WTC11 (cell line): ENCODE results near the gene STK38L. TPM values are rescaled to one million over a fixed set of nuclear protein-coding genes. Genes with fewer than 3 reads are reported as not detected.
A peak's percentile ranks its signal among the peaks of the same experiment; 100 is the strongest.

Source experiments
- ATAC-seq: fragments of 200-7000 bp; cut with Tn5 transposase; 2 replicates; pipeline ENCODE4 v1.10.0; 2021; ENCODE audit warnings: mild to moderate bottlenecking, moderate library complexity
- Bru-seq: library from RNA; stranded (reverse); fragments of 400-500 nt; gene quantifications from one replicate; lab custom pipeline; 2021; lab: Mats Ljungman, UMichigan
- CTCF ChIA-PET: fragments of 300-600 bp; sonication (Branson Sonifier 250); formaldehyde crosslinking; loops from one replicate; lab custom pipeline; 2021; ENCODE audit warnings: antibody characterized with exemption; lab: Charles Lee
- POLR2A ChIA-PET: fragments of 350-600 bp; sonication (Branson Sonifier 250); formaldehyde crosslinking; loops from one replicate; lab custom pipeline; 2021; ENCODE audit warnings: antibody characterized with exemption; lab: Charles Lee
- DNase-seq: peaks from one replicate; pipeline ENCODE4 v3.0.0; 2021; ENCODE audit warnings: low spot score
- H3K27ac Mint-ChIP-seq: 2 replicates; pipeline ENCODE4 v1.8.0; 2021; ENCODE audit warnings: mixed read lengths
- H3K27me3 Mint-ChIP-seq: 2 replicates; pipeline ENCODE4 v1.8.0; 2021; ENCODE audit warnings: low read depth, mild to moderate bottlenecking, moderate library complexity, mixed read lengths
- H3K36me3 Mint-ChIP-seq: 2 replicates; pipeline ENCODE4 v1.8.0; 2021; ENCODE audit warnings: mixed read lengths
- H3K4me1 Mint-ChIP-seq: 2 replicates; pipeline ENCODE4 v1.8.0; 2022; ENCODE audit warnings: mixed read lengths
- H3K4me3 Mint-ChIP-seq: 2 replicates; pipeline ENCODE4 v1.8.0; 2021; ENCODE audit warnings: mild to moderate bottlenecking, moderate library complexity, mixed read lengths
- H3K9me3 Mint-ChIP-seq: 2 replicates; pipeline ENCODE4 v1.8.0; 2021; ENCODE audit warnings: mixed read lengths
- ATF2 ChIP-seq: sonication (generic); formaldehyde crosslinking; IDR thresholded peaks from 2 replicates; pipeline ENCODE4 v1.8.1; 2022; ENCODE audit warnings: low read depth, missing genetic modification reagents, borderline replicate concordance
- CDX4 ChIP-seq: fragments of 250-450 bp; sonication (Bioruptor Pico); IDR thresholded peaks from 2 replicates; pipeline ENCODE4 v1.9.0; 2021; ENCODE audit warnings: moderate library complexity, mild to moderate bottlenecking, inconsistent platforms, borderline replicate concordance
- CREB1 ChIP-seq: sonication (generic); formaldehyde crosslinking; IDR thresholded peaks from 2 replicates; pipeline ENCODE4 v1.8.0; 2023; ENCODE audit warnings: mild to moderate bottlenecking, missing genetic modification reagents
- CREM ChIP-seq: sonication (generic); formaldehyde crosslinking; IDR thresholded peaks from 2 replicates; pipeline ENCODE4 v1.8.1; 2022; ENCODE audit warnings: mild to moderate bottlenecking, missing genetic modification reagents, moderate library complexity
- E2F5 ChIP-seq: sonication (generic); formaldehyde crosslinking; IDR thresholded peaks from 2 replicates; pipeline ENCODE4 v1.8.1; 2022; ENCODE audit warnings: mild to moderate bottlenecking, moderate library complexity, missing genetic modification reagents
- FOXK1 ChIP-seq: sonication (generic); formaldehyde crosslinking; IDR thresholded peaks from 2 replicates; pipeline ENCODE4 v1.8.0; 2022; ENCODE audit warnings: mild to moderate bottlenecking, moderate library complexity, missing genetic modification reagents
- GABPB1 ChIP-seq: sonication (generic); formaldehyde crosslinking; IDR thresholded peaks from 2 replicates; pipeline ENCODE4 v1.8.1; 2023; ENCODE audit warnings: mild to moderate bottlenecking, missing genetic modification reagents
- GTF2I ChIP-seq: fragments of 250-450 bp; sonication (Bioruptor Pico); conservative IDR thresholded peaks from 2 replicates; pipeline ENCODE4 v1.4.0; 2021; ENCODE audit warnings: mild to moderate bottlenecking
- KAT7 ChIP-seq: sonication (generic); formaldehyde crosslinking; IDR thresholded peaks from 2 replicates; pipeline ENCODE4 v1.8.1; 2023; ENCODE audit warnings: missing genetic modification reagents, mild to moderate bottlenecking, borderline replicate concordance
- MAX ChIP-seq: sonication (generic); formaldehyde crosslinking; IDR thresholded peaks from 2 replicates; pipeline ENCODE4 v1.8.0; 2022; ENCODE audit warnings: mild to moderate bottlenecking, missing genetic modification reagents
- MLX ChIP-seq: sonication (generic); formaldehyde crosslinking; IDR thresholded peaks from 2 replicates; pipeline ENCODE4 v1.8.1; 2023; ENCODE audit warnings: mild to moderate bottlenecking, missing genetic modification reagents, moderate library complexity
- MXD4 ChIP-seq: fragments of 250-450 bp; sonication (Bioruptor Pico); IDR thresholded peaks from 2 replicates; pipeline ENCODE4 v1.8.0; 2021; ENCODE audit warnings: mild to moderate bottlenecking, moderate library complexity, borderline replicate concordance
- MYBL2 ChIP-seq: sonication (generic); formaldehyde crosslinking; IDR thresholded peaks from 2 replicates; pipeline ENCODE4 v1.8.1; 2023; ENCODE audit warnings: mild to moderate bottlenecking, moderate library complexity, missing genetic modification reagents
- NR3C1 ChIP-seq: sonication (generic); formaldehyde crosslinking; conservative IDR thresholded peaks from 2 replicates; pipeline ENCODE4 v1.8.1; 2023; ENCODE audit warnings: low read depth, mild to moderate bottlenecking, missing genetic modification reagents
- SMAD3 ChIP-seq: sonication (generic); formaldehyde crosslinking; IDR thresholded peaks from 2 replicates; pipeline ENCODE4 v1.8.0; 2022; ENCODE audit warnings: missing genetic modification reagents, mild to moderate bottlenecking, borderline replicate concordance
- SMAD4 ChIP-seq: sonication (generic); formaldehyde crosslinking; IDR thresholded peaks from 2 replicates; pipeline ENCODE4 v1.8.0; 2022; ENCODE audit warnings: mild to moderate bottlenecking, missing genetic modification reagents
- SOX15 ChIP-seq: fragments of 250-450 bp; sonication (Bioruptor Pico); IDR thresholded peaks from 2 replicates; pipeline ENCODE4 v1.9.0; 2021; ENCODE audit warnings: mild to moderate bottlenecking
- TEAD4 ChIP-seq: sonication (generic); formaldehyde crosslinking; IDR thresholded peaks from 2 replicates; pipeline ENCODE4 v1.8.0; 2022; ENCODE audit warnings: mild to moderate bottlenecking, missing genetic modification reagents
- TP53 ChIP-seq: sonication (generic); formaldehyde crosslinking; IDR thresholded peaks from 2 replicates; pipeline ENCODE4 v1.8.1; 2023; ENCODE audit warnings: mild to moderate bottlenecking, missing genetic modification reagents
- USF1 ChIP-seq: sonication (generic); formaldehyde crosslinking; IDR thresholded peaks from 2 replicates; pipeline ENCODE4 v1.8.0; 2022; ENCODE audit warnings: mild to moderate bottlenecking, missing genetic modification reagents
- ZBTB21 ChIP-seq: sonication (generic); formaldehyde crosslinking; IDR thresholded peaks from 2 replicates; pipeline ENCODE4 v1.8.1; 2023; ENCODE audit warnings: mild to moderate bottlenecking, missing genetic modification reagents, borderline replicate concordance
- ZNF138 ChIP-seq: sonication (generic); formaldehyde crosslinking; conservative IDR thresholded peaks from 2 replicates; pipeline ENCODE4 v1.8.1; 2022; ENCODE audit warnings: mild to moderate bottlenecking, moderate library complexity, missing genetic modification reagents
- ZNF219 ChIP-seq: sonication (generic); formaldehyde crosslinking; IDR thresholded peaks from 2 replicates; pipeline ENCODE4 v1.8.0; 2023; ENCODE audit warnings: missing genetic modification reagents, mild to moderate bottlenecking, borderline replicate concordance
- ZNF396 ChIP-seq: fragments of 250-450 bp; sonication (Bioruptor Pico); IDR thresholded peaks from 2 replicates; pipeline ENCODE4 v1.8.0; 2021; ENCODE audit warnings: mild to moderate bottlenecking, moderate library complexity, borderline replicate concordance
- long read RNA-seq, 3 experiments: library from RNA in 1 of 3; library from capped mRNA in 1 of 3; library from polyadenylated mRNA in 1 of 3; unstranded in 2 of 3; stranded (forward) in 1 of 3; transcript quantifications; one replicate each; pipeline ENCODE4 v2.0.0, GENCODE V29; 2021
- total RNA-seq: library from RNA; stranded (reverse); gene quantifications from 3 replicates; pipeline ENCODE4 v1.2.3, GENCODE V29; 2021
- TF ChIP-seq, protein P1 (sequence below): sonication (generic); formaldehyde crosslinking; IDR thresholded peaks from 2 replicates; pipeline ENCODE4 v1.8.0; 2023; ENCODE audit warnings: missing genetic modification reagents
- TF ChIP-seq, protein P2 (sequence below): sonication (generic); formaldehyde crosslinking; conservative IDR thresholded peaks from 2 replicates; pipeline ENCODE4 v1.8.1; 2022; ENCODE audit warnings: mild to moderate bottlenecking, missing genetic modification reagents
- TF ChIP-seq, protein P3 (sequence below): sonication (generic); formaldehyde crosslinking; IDR thresholded peaks from 2 replicates; pipeline ENCODE4 v1.8.0; 2022; ENCODE audit warnings: mild to moderate bottlenecking, missing genetic modification reagents

STK38L gene
- total RNA-seq, result 37.6 to 47.2 TPM (median 41.7 TPM) in 3 replicates
- Bru-seq, nascent RNA, result percentile 81 among the genes with signal in this experiment
- long read RNA-seq, experiment 1, full-length matches to known transcripts, result 297 of 421 reads
- long read RNA-seq, experiment 1, partial matches to known transcripts, result 58 of 421 reads
- long read RNA-seq, experiment 1, other reads (novel, unspliced or antisense), result 66 of 421 reads
- long read RNA-seq, experiment 2, partial matches to known transcripts, result 25 of 46 reads
- long read RNA-seq, experiment 2, other reads (novel, unspliced or antisense), result 21 of 46 reads
- long read RNA-seq, experiment 3, full-length matches to known transcripts, result 42 of 67 reads
- long read RNA-seq, experiment 3, partial matches to known transcripts, result 3 of 67 reads
- long read RNA-seq, experiment 3, other reads (novel, unspliced or antisense), result 22 of 67 reads

GRCh38 chr12:27243804-27244688 lies at the start of gene STK38L:
Gene STK38L, plus strand, starts transcription at chr12:27244286. Its CDS starts 53,435 bp downstream, at chr12:27297721.
- ATAC-seq (peak; percentile 99), DNase-seq (peak; percentile 98)
- ChIA-PET CTCF (interaction anchor here (0.8 to 1.1 kb wide), 3 partner anchors 36 to 62 kb away, joined by 3 read pairs; no protein-coding TSS in a partner anchor), POLR2A (interaction anchor here (0.6 to 1.5 kb wide), 3 partner anchors 32 to 222 kb away, joined by 3 to 5 read pairs (median 4); partner anchors contain the start of gene MED21)
- Mint-ChIP-seq H3K36me3 (no peaks in the 10 kb centered on the region; the same call in 1 of the 2 replicates), H3K4me3 (peak within 1 kb of the TSS; percentile 97), H3K4me1 (peaks cover 21% of the 10 kb centered on the region), H3K27ac (peak within 1 kb of the TSS; percentile 93), H3K27me3 (no peaks in the 10 kb centered on the region; the same call in 1 of the 2 replicates), H3K9me3 (peaks cover 7% of the 10 kb centered on the region)
- TF ChIP-seq ZBTB21 (CRISPR knock-in tag), result peak; percentile 100
- TF ChIP-seq, protein P1, sequence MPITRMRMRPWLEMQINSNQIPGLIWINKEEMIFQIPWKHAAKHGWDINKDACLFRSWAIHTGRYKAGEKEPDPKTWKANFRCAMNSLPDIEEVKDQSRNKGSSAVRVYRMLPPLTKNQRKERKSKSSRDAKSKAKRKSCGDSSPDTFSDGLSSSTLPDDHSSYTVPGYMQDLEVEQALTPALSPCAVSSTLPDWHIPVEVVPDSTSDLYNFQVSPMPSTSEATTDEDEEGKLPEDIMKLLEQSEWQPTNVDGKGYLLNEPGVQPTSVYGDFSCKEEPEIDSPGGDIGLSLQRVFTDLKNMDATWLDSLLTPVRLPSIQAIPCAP (CRISPR knock-in tag), result peak; percentile 38; the same call in 1 of the 2 replicates
- no peak for TF ChIP-seq MXD4 (CRISPR knock-in tag)
- no peak for TF ChIP-seq CDX4
- no peak for TF ChIP-seq ZNF219 (CRISPR knock-in tag)
- peak; percentile 77; the same call in 1 of the 2 replicates for TF ChIP-seq MYBL2 (CRISPR knock-in tag)
- no peak for TF ChIP-seq SMAD4
- TF ChIP-seq, protein P2, sequence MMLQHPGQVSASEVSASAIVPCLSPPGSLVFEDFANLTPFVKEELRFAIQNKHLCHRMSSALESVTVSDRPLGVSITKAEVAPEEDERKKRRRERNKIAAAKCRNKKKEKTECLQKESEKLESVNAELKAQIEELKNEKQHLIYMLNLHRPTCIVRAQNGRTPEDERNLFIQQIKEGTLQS, result no peak
- TF ChIP-seq FOXK1, result peak; percentile 66; the same call in 1 of the 2 replicates
- no peak for TF ChIP-seq ZNF396 (CRISPR knock-in tag)
- no peak for TF ChIP-seq TEAD4 (CRISPR knock-in tag)
- 0 out of 2 replicates have a peak, but pooled peaks have one; percentile 46 for TF ChIP-seq ZNF138 (CRISPR knock-in tag)
- TF ChIP-seq GABPB1 (CRISPR knock-in tag), result peak; percentile 79; the same call in 1 of the 2 replicates
- peak; percentile 26; the same call in 1 of the 2 replicates for TF ChIP-seq ATF2 (CRISPR knock-in tag)
- TF ChIP-seq CREB1, result peak; percentile 81; the same call in 1 of the 2 replicates
- TF ChIP-seq E2F5 (CRISPR knock-in tag), result no peak
- no peak for TF ChIP-seq NR3C1 (CRISPR knock-in tag)
- no peak for TF ChIP-seq MLX
- TF ChIP-seq SOX15 (CRISPR knock-in tag), result no peak
- no peak for TF ChIP-seq GTF2I (CRISPR knock-in tag)
- peak; percentile 43; the same call in 1 of the 2 replicates for TF ChIP-seq MAX (CRISPR knock-in tag)
- 0 out of 2 replicates have a peak, but pooled peaks have one; percentile 30 for TF ChIP-seq USF1 (CRISPR knock-in tag)
- TF ChIP-seq KAT7 (CRISPR knock-in tag), result peak; percentile 28; the same call in 1 of the 2 replicates
- 0 out of 2 replicates have a peak, but pooled peaks have one; percentile 66 for TF ChIP-seq TP53 (CRISPR knock-in tag)
- TF ChIP-seq CREM (CRISPR knock-in tag), result peak; percentile 95
- no peak for TF ChIP-seq SMAD3
- TF ChIP-seq, protein P3, sequence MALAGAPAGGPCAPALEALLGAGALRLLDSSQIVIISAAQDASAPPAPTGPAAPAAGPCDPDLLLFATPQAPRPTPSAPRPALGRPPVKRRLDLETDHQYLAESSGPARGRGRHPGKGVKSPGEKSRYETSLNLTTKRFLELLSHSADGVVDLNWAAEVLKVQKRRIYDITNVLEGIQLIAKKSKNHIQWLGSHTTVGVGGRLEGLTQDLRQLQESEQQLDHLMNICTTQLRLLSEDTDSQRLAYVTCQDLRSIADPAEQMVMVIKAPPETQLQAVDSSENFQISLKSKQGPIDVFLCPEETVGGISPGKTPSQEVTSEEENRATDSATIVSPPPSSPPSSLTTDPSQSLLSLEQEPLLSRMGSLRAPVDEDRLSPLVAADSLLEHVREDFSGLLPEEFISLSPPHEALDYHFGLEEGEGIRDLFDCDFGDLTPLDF (CRISPR knock-in tag), result 0 out of 2 replicates have a peak, but pooled peaks have one; percentile 33
